HL-60/S4 (cell line): ENCODE results near the gene ORC6.

Source experiments
- in situ Hi-C: fragments of 300-500 bp; cut with MboI; formaldehyde crosslinking; loops from 2 replicates; pipeline ENCODE4 v1.14.3; 2022; ENCODE audit warnings: low sequenced_read_pairs

ORC6 gene

DNA sequence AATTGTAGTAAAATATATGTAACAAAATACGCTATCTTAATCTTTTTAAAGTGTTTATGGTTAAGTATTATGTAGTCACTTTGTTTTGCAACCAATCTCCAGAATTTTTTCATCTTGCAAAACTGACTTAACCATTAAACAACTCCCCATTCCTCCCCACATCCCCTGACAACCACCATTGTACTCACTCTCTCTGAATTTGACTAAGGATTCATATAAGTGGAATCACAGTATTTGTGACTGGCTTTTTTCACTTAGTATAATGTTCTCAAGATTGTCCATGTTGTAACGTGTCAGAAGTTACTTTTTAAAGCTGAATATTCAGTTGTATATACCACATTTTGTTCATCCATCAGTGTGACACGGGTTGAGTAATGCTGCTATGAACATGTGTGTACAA is 10.6 kb downstream of the ORC6 start:
- in situ Hi-C loops, result no loop called here

DNA sequence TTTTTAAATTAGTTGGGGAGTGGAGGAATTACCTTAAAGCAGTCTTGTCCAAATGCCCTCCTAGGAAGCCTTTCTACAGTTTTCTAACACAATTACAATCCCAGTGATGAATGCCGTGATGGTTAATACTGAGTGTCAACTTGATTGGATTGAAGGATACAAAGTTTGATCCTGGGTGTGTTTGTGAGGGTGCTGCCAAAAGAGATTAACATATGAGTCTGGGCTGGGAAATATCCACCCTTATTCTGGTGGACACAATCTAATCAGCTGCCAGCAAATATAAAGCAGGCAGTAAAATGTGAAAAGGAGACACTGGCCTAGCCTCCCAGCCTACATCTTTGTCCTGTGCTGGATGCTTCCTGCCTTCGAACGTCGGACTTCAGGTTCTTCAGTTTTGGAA is 12.2 kb downstream of the ORC6 start:
- in situ Hi-C loops, result no loop called here

DNA sequence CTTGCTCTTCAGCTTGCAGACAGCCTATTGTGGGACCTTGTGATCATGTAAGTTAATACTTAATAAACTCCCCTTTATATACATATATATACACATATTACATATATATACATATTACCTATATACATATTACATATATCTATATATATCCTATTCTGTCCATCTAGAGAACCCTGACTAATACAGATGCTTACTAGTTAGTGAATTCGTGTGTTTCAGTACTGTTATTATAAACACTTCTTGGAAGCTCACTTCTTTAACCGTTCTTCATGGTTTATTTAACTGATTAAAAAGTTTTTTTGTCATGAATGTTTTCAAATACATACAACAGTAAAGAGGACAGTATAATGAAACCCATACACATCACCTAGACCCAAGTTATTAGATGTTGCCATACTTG is 12.6 kb downstream of the ORC6 start:
- in situ Hi-C loops, result no loop called here

DNA sequence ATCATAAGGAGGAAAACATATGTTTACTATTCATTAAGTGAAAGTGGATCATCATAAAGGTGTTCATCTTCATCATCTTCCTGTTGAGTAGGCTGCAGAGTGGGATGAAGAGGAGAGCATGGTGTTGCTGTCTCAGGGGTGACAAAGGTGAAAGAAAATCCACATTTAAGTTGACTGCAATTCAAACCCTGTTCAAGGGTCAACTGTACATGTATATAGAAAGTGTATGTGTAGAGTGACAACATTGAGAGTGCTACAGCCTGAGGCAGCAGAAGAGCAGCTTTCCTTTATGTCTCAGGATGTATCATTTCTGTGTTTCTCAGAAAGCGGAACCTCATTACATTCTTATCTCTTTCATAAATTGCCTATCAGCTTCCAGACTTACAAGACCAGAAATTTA is 17.2 kb downstream of the ORC6 start:
- in situ Hi-C loops, result no loop called here

DNA sequence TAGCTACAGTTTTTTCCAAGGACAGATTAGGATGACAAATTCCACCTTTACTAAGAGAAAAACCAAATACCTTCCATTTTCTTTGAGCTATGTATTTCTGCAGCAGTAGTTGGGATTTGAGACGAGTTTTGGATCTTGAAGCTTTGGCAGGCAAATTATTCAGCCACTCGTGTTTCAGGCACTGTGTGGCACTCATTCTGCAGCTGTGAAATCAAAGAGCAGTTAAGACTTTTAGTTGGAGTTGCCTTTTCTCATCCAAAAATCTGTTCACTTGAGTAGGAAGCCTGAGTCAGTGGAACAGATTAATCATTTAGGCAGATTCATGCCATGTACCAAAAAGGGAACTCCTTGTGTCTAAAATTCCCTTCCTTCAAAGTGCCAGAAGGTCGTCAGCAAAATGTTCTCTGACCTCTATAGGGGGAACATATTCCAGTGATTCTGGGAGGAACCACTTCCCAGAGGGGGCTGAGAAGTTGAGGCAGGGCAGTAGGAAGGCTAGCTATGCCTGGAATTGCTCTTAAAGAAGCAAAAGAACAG is 20.1 kb downstream of the ORC6 start:
- in situ Hi-C loops, result no loop called here

DNA sequence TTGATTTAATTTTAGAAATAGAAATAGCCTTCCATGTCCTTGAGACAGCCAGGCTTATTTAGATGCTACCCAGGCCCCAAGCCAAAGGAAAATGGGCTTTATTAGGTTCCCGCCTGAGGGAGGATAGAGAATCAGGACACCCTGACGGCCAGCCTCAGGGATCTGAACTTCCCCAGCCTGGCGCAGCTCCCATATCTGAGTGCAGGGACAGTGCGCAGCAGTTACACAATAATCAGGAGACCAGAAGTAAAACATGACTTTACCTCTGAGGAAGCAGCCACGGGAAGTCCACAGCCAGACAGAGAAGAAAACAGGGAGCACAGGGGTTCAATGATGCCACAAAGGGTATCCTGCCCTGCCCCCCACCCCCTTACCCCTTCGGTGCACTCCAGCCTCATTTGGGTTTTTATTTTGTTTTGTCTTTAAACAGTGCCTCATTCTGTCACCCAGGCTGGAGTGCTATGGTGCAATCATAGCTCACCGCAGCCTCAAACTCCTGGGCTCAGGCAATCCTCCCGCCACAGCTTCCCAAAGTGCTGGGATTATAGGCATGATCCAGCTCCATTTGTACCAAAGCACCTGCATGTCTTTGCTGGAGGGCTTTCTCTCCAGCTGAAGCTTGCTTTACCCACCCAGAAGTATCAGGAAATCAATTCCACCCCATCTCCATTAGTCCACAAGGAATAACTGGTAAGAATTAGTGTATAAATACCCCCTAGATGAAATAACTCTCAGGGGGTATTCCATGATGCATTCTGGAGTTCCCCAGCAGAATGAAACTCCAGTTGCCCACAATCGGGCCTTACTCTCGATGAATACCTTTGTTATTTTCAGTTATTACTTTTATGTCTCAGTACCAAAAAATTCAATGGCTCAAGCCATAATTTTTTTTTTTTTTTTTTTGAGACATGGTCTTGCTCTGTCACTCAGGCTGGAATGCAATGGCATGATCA is 21.9 kb downstream of the ORC6 start:
- in situ Hi-C loops, result no loop called here

DNA sequence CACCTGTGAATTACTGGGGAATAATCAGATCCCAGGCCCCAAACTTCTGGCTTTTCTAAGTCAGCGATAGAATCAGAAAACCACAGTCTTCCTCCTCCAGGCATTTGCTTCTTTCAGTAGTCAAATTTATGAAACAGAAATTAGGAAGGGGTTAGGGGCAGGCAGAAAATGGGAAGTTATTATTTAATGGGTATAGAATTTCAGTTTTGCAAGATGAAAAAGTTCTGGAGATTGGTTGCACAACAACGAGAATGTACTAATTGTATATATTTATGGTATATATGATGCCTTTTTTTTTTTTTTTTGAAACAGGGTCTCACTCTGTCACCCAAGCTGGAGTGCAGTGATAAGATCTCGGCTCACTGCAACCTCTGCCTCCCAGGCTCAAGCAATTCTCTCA is 23.5 kb downstream of the ORC6 start:
- in situ Hi-C loops, result no loop called here

DNA sequence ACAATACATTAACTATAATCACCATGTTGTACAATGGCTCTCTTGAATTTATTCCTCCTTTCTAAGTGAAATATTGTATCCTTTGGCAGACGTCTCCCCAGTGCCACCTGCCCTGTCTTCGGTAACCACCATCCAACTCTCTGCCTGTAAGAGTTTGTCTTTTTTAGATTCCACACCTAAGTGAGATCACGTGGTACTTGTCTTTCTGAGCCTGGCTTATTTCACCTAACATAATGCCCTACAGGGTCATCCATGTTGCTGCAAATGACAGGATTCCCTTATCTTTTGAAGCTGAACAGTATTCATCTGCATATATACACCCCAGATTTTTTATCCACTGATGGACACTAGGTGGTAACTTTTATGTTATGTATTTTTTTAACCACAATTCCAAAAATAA is 24.2 kb downstream of the ORC6 start:
- in situ Hi-C loops, result no loop called here

DNA sequence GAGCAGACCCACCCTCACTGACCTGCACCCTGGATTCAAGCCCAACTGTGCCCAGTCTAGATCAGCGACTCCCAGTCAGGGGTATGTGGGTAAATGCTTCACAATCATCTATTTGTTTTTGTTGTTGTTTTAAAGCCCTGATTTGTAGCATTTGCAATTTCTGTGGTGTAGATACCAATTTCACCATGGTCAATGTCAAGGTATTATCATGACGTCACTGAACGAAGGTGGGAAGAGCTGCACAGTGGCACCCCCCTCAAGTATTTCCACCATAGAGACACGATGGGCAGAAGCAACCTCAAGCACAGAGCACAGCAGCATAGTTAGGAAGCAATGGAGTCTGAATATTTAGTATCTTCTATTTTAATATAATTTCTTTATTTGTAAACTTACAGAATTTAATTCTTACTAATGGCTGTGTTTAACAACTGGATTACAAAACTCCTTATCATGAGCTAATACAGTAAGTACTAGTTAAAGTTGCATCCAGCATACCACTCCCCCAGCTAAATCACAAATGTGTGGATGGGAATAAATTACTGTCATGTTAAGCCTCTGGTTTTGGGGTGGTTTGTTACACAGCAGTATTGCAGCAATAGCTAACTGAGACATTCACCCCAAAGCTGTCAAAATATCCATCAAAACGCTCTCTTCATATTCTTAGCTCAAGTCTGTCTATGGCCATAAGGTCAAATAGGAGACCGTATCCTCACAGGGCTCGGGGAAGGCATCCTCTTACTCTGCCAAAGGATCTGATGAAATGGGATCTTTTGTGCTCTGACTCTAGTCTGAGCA is 25.5 kb downstream of the ORC6 start:
- in situ Hi-C loops, result no loop called here

DNA sequence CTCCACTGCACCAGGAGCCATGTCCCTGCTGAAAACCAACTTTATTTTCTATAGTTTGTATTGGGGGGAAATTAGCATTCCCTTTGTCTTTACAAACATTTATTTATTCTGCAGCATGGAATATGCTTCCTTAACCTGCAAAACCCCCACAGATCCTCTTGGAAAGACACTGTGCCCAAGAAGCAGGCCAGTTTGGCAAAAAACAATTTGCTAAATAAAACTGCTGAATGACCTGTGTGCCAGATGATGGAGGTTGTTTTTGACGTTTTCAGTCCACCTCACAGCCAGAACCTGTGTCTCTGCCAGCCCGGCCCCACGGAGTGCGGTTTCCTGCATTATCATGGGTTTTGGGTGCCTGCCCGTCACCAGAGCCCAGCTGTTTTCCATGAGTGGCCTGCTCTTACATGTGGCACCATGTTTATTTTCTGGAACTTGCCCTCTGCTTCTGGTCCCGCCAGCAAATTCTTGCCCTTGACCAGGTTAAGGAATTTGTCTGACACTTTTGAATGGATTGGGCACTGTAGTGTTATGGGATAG is 26.4 kb downstream of the ORC6 start:
- in situ Hi-C loops, result no loop called here

DNA sequence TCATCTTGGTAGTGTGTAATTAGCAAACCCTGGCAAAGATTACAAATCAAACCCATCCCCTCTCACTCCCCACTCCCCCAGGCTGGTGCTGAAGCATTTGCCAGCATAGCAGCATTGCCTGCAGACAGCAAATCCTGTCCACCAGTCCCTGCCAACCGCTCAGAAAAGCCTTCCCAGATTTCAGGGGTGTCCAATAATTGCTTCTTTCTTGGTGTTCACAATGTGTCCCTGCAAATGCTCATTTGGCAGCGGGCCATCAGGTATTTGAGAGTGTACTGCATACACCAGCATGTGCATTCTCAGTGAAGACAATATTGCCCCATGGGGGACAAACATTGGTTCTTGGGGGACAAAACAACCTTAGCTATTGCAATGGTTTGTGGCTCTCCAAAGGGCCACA is 28.2 kb downstream of the ORC6 start:
- in situ Hi-C loops, result no loop called here

DNA sequence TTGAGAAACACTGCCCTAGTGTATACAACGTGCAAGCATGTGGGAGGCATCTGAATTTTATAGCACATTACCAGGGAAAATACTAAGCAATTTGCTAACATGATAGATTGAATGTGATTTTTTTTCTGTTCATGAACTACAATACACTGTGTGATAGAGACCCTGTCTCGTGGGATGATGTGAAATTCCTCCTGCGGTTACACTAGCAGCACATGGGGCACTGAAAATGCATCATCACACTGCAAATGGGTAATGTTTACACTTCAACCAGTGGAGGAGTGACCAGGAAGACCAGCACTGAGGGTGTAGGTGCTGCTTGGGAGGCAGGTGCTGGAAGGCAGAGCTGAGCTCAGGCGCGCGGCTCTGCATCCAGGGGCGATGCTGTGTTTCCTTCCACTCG is 28.8 kb downstream of the ORC6 start:
- in situ Hi-C loops, result no loop called here

DNA sequence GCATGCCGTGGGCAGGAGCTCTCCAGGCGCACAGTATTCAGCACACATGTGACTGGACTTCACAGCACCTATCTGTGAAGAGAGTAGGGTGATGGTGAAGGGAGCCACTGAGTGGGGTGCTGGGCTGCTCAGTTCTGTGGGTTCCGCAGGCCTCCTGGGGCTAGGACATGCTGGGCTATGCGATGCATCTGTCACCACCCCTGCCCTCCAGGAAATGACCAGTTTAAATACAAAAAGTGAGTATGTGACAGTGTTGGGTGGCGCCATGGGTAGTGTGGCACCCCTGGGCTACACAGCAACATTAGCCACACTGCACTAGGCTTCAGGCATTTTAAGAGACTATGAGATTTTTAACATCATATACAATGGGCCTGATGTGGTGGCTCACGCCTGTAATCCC is 30.1 kb downstream of the ORC6 start:
- in situ Hi-C loops, result no loop called here

DNA sequence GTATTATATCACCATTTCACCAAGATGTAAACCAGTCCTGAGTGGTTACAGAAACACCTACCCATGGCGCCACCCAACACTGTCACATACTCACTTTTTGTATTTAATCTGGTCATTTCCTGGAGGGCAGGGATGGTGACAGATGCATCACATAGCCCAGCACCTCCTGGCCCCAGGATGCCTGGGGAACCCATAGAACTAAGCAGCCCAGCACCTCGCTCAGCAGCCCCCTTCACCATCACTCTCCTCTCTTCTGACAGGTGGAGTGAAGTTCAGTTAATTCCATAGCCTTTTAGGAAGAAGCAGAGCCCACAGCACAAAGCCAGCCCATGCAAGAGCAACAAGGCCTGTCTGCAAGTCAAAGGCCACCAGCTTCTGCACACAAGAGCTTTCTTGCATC is 31.2 kb downstream of the ORC6 start:
- in situ Hi-C loops, result no loop called here

DNA sequence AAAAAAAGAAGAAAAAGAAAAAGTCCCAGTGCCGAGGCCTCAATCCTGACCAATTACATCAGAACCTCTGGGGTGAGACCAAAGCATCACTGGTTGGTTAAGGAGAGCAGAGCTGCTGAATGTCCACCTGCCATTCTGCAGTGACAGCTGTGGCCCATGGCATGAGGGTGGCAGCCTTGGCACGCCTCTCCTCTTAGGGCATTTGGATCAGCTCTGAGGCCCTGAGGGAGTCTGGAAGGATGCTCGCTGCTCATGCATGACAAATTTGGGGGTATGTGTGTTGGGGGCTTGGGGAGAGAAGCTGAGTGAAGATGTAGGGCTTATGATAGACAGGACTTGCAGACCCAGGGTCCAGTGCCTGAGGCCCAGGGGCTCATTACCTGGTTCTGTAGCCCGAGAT is 32.4 kb downstream of the ORC6 start:
- in situ Hi-C loops, result no loop called here

DNA sequence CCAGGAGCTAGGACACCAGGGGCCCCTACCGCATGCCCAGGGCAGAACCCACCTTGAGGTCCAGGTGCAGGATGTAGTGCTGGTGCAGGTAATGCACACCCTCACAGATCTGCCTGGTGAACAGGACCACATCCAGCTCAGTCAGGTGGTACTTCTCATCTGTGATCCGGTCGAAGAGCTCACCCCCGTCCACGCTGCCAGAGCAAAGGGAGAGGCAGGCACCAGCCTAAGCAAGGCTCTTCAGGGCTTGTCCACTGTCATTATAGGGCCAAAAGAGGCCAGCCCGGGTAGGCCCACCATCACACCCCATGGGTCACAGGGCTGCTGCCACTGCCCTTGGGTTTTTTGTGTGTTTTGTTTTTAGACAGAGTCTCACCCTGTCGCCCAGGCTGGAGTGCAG is 37.7 kb downstream of the ORC6 start:
- in situ Hi-C loops, result no loop called here

DNA sequence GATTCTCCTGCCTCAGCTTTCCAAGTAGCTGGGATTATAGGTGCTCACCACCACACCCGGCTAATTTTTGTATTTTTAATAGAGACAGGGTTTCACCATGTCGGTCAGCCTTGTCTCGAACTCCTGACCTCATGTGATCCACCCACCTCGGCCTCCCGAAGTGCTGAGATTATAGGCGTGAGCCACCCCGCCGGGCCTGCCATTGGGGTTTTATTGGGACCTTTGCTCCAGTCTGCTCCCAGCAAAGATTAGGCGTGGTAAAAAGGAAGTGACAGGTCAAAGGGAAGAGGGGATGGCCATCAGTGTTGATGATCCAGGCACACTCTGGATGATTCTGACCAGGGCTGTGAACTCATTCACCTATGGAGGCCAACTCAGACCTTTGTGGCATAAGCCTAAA is 38.2 kb downstream of the ORC6 start:
- in situ Hi-C loops, result no loop called here

DNA sequence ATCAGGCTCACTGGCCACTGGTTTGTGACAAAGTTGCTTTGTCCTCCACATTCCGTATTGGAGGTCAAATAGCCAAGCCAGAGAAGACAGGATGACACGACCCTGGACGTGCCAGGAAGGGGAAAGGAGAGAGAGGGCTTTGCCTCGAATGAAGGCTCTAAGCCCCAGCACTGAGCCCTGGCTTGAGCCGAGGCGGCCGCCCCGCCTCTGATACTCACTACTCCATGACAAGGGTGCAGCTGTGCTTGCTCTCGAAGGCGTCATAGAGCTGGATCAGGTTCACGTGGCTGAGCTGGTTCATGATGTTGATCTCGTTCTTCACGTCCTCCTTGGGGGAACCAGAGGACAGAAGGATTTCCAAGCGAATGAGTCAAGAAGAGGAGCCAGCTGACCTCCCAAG is 39.3 kb downstream of the ORC6 start:
- in situ Hi-C loops, result no loop called here

DNA sequence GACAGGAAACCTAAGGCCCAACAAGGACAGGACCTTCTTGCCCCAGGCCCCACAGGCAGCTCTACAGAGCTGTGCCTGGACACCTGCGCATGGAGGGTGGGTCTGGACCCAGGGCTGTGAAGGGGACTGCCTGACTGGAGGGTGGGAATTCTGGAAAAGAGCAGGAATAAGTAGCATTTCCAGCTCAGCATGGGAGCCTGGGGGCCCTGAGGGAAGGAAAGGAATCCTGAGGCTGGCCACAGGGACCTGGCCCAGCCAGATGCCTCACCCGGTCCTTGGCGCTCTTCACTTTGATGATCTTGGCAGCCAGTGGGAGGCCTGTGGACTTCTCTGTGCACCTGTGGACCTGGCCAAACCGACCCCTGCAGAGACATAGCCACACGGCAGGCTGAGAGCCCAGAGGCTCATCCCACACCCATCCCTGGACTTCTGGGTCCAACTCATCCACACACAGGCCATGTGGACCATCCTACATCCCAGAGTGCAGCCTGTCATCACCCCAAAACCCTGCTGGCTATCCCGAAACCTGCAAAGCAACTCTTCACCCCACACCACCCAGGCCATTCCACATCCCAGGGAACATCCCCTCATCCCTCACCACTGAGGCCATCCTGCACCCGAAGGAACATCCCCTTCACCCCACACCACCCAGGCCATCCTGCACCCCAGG is 40.0 kb downstream of the ORC6 start:
- in situ Hi-C loops, result no loop called here

DNA sequence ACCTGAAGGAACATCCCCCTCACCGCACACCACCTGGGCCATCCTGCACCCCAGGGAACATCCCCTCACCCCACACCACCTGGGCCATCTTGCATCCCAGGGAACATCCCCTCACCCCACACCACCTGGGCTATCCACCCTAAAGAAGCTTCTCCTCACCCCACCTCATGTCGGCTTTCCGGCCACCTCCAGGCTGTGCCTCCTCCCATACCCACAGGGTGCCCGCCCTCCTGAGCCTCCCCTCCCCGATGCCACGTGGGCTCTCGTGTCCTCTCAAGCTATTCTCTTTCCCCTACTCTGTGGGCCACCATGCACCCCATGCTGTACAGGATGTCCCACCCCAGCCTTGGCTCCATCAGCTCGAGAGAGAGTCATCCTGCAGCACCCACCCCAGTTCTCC is 40.7 kb downstream of the ORC6 start:
- in situ Hi-C loops, result no loop called here
